Stimulated activated memory B cell treated with anti-CD40 and anti-IgM and Interleukin-4, amounts not matched to agents 10 μg/mL and 1 μg/mL and 100 μg/mL, for 72 hours (primary cell): ENCODE measurements around the gene BCAR3.

Experiments used
- ATAC-seq: fragments of 150-1000 bp; cut with Tn5 transposase; 2 replicates; pipeline ENCODE4 v1.10.0; 2021
- H3K27ac Mint-ChIP-seq: one replicate; pipeline ENCODE4 v1.8.0; 2022; ENCODE audit warnings: mild to moderate bottlenecking, mixed read lengths
- H3K27me3 Mint-ChIP-seq: one replicate; pipeline ENCODE4 v1.8.0; 2022; ENCODE audit warnings: mixed read lengths
- H3K36me3 Mint-ChIP-seq: one replicate; pipeline ENCODE4 v1.8.0; 2022; ENCODE audit warnings: mixed read lengths
- H3K4me1 Mint-ChIP-seq: one replicate; pipeline ENCODE4 v1.8.0; 2022; ENCODE audit warnings: mixed read lengths
- H3K4me3 Mint-ChIP-seq: one replicate; pipeline ENCODE4 v1.8.0; 2022; ENCODE audit warnings: mild to moderate bottlenecking, moderate library complexity, mixed read lengths
- H3K9me3 Mint-ChIP-seq: one replicate; pipeline ENCODE4 v1.8.0; 2022; ENCODE audit warnings: mixed read lengths

Gene BCAR3

DNA sequence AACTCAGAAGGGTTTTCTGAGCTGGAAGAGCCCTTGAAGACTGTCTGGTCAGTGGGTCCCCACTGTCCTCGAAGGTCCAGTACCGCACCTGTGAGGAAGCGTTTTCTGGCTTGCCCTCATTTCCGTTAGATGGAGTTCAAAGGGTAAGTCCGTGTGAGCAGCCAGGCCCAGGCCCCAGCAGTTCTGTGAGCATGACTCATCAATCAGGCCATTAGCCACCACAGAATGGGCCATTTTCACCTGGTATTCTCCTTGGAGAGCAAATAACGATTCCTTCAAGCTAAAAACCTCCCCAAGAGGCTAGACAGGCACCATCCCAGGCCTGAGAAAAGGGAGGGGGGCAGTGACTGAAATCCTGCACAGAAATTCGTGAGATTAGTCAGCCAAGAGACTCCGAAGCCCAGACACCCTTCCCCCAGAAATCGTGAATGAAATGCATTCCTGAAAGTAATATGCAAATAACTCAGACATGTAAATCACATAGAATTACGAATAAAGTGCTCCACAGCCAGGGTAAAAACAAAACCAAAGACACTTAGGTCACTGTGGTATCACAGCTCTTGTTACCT lies 66.0 kb downstream of the BCAR3 start:
- H3K9me3 Mint-ChIP-seq = no peaks in the 10 kb centered on the region
- no peaks in the 10 kb centered on the region for H3K27me3 Mint-ChIP-seq
- peak overlapping the region; percentile 52 for H3K4me3 Mint-ChIP-seq
- H3K4me1 Mint-ChIP-seq = peaks cover 86% of the 10 kb centered on the region
- H3K36me3 Mint-ChIP-seq = peaks cover 21% of the 10 kb centered on the region
- H3K27ac Mint-ChIP-seq = peak overlapping the region; percentile 94
- ATAC-seq = peak; percentile 86

DNA sequence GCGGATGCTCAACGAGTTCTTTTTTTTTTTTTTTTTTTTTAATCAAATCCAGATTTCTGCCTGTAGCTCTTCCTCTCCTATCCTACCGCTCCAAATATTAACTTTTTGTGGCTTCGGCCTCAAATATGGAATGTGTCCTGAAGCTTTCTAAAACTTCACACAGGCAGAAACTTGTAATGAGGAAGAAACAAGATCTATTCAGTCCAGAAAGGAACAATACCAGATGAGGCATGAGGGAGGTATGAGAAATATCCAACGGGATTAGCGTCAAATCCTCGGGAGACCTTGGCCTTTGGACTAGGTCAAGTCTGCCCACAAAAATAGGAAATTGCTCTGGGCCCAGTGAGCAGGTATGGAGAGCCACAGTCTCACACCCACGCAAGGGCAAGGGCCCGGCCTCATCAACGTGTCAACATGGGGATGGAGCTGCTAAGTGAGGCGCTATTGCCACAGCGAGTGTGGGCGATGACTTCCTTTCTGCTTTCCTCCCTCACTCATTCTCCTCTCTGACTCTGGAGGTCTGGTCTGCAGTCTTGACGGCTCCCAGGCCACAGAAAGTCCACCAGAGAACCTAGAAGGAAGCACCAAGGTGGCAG lies 66.6 kb downstream of the BCAR3 start:
- no peaks in the 10 kb centered on the region for H3K9me3 Mint-ChIP-seq
- H3K36me3 Mint-ChIP-seq = peaks cover 25% of the 10 kb centered on the region
- H3K4me3 Mint-ChIP-seq = peak overlapping the region; percentile 52
- peak; percentile 75 for ATAC-seq
- H3K27me3 Mint-ChIP-seq = no peaks in the 10 kb centered on the region
- H3K4me1 Mint-ChIP-seq = peaks cover 92% of the 10 kb centered on the region
- H3K27ac Mint-ChIP-seq = peak overlapping the region; percentile 94

DNA sequence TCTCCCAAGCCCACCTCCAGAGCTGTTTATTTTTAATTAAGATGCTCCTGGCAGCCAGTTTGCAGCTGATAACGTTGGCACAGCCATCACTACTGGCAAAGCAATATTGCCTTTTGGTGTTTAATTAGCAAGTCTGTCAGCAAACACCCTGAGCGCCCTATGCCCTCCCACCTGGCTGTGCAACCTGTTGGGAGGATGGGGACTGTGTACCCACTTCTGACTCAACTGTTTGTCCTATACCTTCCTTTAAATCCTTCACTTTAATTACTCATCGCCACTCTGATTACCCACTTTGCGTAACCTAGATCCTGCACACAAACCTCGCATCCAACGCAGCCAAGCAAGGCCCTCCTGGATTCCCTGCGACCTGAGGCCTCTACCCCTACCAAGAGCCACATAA lies 67.1 kb downstream of the BCAR3 start:
- peak overlapping the region; percentile 94 for H3K27ac Mint-ChIP-seq

DNA sequence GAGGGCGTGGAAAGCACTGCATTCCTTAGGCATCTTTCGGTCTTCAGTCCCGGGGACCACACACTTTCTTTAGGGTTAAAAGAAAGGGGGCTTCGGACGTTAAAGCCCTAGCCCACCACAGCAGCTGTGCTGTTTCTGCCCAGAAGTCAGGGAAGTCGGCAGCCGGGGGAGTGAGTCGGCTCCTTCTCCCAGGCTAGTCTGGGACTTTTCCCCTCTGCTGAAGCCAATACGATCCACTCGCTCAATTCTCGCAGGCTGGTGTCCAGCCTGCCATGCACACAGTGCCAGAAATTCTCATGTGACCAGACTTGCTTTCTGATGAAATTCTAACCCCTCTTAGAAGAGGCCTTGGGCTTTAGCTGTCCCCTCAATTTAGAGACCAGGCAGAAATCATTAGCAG lies 67.7 kb downstream of the BCAR3 start:
- no peak for ATAC-seq
- Mint-ChIP-seq H3K9me3 (no peaks in the 10 kb centered on the region), H3K27me3 (no peaks in the 10 kb centered on the region)

More for the DNA sequence above, 67.1 kb downstream of the BCAR3 start:
- H3K4me3 Mint-ChIP-seq = no peak overlapping the region
- peaks cover 93% of the 10 kb centered on the region for H3K4me1 Mint-ChIP-seq
- no peak for ATAC-seq
- H3K27me3 Mint-ChIP-seq = no peaks in the 10 kb centered on the region
- no peaks in the 10 kb centered on the region for H3K9me3 Mint-ChIP-seq
- H3K36me3 Mint-ChIP-seq = peaks cover 29% of the 10 kb centered on the region

DNA sequence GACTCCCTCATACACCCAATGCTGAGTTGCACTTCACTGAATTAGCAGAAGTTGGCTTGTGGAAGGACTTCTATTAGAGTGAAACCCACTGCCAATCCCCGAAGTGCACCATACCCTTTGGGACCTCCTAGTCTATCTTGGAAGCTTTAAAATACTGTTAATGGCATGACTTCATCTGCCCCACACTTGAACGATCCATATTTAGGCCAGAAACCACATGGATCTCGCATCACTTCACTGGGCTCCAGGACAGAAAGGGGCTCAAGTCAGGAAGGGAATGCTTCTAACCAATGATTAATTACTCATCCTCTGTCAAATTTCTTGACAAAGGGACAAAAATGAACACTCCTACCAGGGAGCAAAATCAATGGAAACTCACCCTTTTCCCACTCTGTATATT lies 69.1 kb downstream of the BCAR3 start:
- Mint-ChIP-seq H3K4me3 (no peak overlapping the region), H3K4me1 (peaks cover 96% of the 10 kb centered on the region), H3K27ac (peak overlapping the region; percentile 94), H3K36me3 (peaks cover 26% of the 10 kb centered on the region), H3K9me3 (no peaks in the 10 kb centered on the region), H3K27me3 (no peaks in the 10 kb centered on the region)
- ATAC-seq = no peak

More for the DNA sequence above, 67.7 kb downstream of the BCAR3 start:
- Mint-ChIP-seq H3K27ac (peak overlapping the region; percentile 94), H3K4me1 (peaks cover 95% of the 10 kb centered on the region), H3K36me3 (peaks cover 27% of the 10 kb centered on the region), H3K4me3 (no peak overlapping the region)

DNA sequence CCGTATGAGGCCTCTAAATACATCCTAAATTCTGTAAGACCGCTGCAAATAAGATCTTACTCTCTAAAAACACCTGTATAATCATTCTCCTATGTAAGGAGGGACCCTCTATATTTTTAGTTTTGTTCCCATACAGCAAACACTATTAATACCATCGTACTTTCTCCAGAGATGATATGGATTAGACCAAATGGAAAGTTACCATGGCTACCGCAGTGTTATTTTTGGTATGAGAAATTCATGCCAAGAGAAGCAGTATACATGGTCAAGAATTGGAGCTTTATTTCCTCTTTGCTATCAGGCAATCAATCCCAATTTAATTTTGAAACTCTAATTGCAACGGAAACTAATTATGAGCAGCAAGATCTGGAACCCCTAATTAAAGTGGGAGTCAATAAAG lies 70.0 kb downstream of the BCAR3 start:
- no peaks in the 10 kb centered on the region for H3K27me3 Mint-ChIP-seq
- no peak for ATAC-seq
- peaks cover 96% of the 10 kb centered on the region for H3K4me1 Mint-ChIP-seq
- no peak overlapping the region for H3K4me3 Mint-ChIP-seq
- H3K9me3 Mint-ChIP-seq = no peaks in the 10 kb centered on the region
- peaks cover 28% of the 10 kb centered on the region for H3K36me3 Mint-ChIP-seq
- H3K27ac Mint-ChIP-seq = peak overlapping the region; percentile 94

DNA sequence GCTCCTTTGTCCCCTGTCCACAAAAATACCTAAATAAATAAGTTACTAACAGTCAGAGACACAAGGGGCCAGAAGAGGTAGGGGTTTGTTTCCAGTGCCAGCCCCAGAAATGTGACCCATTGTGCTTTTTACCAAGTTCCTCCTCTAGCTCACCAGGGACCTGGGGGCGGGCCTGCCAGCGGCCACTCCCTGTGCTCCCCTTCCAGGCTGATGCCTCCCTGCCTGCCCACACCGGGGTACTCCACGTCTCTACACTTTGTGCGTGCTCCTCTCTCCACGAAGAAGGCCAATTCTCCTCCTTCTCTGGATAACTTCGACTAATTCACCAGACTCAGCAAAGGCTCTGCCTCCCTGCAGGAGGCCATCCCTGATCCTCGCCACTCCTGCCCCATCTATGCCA lies 72.1 kb downstream of the BCAR3 start:
- H3K36me3 Mint-ChIP-seq = peaks cover 43% of the 10 kb centered on the region
- H3K4me1 Mint-ChIP-seq = peaks cover 95% of the 10 kb centered on the region
- peak overlapping the region; percentile 94 for H3K27ac Mint-ChIP-seq
- H3K9me3 Mint-ChIP-seq = no peaks in the 10 kb centered on the region
- H3K27me3 Mint-ChIP-seq = no peaks in the 10 kb centered on the region
- peak overlapping the region; percentile 75 for H3K4me3 Mint-ChIP-seq
- no peak for ATAC-seq

DNA sequence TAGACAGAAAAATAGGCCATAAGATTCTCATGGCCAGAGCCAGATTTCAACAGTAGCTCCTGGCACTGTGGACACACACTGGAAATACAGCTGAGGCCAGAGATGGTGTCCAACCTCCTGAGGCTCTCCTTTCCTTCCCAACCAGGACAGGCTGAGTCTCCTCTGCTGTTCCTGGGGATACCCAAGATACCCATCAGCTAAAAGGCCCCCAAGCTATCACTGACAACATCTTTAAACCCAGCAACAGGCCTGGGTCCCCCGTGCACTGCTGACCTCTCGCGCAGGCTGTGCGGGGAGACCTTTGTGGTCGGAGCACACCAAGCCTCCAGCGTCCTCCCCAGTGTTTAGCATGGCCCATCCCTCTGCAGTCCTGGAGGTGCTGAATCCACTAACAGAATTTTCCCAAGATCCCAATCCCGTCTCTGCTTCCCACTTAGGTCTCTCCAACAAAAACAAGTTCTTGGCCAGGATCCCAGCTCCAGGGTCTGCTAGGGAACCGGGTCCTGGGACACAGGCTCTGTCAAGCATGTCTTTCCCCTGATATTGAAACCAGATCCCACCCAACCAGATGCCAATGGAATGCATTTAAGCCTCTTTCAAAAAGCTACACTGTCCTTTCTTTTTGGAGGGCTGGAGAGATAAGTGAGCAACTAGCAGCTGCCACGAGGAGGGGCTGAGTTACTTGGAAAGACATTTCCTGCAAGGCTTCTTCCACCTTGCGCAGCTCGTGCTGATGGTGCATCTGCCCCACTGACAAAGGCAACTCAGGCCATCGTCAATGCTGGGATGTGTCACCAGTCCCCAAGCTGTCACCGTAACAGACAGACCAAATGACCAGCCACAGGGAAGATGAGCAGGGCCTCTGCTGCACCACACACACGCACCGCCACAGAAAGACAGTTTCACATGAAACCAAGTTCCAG lies 73.2 kb downstream of the BCAR3 start:
- peak; percentile 71 for ATAC-seq
- peaks cover 84% of the 10 kb centered on the region for H3K4me1 Mint-ChIP-seq
- no peaks in the 10 kb centered on the region for H3K9me3 Mint-ChIP-seq
- peak overlapping the region; percentile 75 for H3K4me3 Mint-ChIP-seq
- no peaks in the 10 kb centered on the region for H3K27me3 Mint-ChIP-seq
- peak overlapping the region; percentile 94 for H3K27ac Mint-ChIP-seq
- H3K36me3 Mint-ChIP-seq = peaks cover 43% of the 10 kb centered on the region

DNA sequence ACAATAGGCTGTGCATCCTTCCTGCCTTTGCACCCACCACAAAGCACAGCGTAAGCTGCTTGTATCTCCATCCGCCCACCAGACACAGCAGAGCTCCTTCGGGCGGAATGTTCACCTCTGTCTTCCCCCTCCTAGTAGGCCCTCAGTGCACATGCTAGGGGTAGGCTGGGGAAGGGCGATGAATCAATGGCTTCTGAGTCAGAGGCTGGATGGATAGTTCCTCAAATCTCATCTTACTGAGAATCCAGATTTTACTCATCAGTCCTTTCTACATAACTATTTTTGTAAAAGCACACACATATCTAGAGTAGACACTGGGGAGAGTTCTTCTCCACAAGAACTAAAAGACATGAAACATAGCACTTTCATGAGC lies 73.8 kb downstream of the BCAR3 start:
- H3K4me3 Mint-ChIP-seq = peak overlapping the region; percentile 75
- peak; percentile 96 for ATAC-seq
- H3K27me3 Mint-ChIP-seq = no peaks in the 10 kb centered on the region
- H3K9me3 Mint-ChIP-seq = no peaks in the 10 kb centered on the region
- H3K27ac Mint-ChIP-seq = peak overlapping the region; percentile 94
- peaks cover 38% of the 10 kb centered on the region for H3K36me3 Mint-ChIP-seq
- peaks cover 77% of the 10 kb centered on the region for H3K4me1 Mint-ChIP-seq

DNA sequence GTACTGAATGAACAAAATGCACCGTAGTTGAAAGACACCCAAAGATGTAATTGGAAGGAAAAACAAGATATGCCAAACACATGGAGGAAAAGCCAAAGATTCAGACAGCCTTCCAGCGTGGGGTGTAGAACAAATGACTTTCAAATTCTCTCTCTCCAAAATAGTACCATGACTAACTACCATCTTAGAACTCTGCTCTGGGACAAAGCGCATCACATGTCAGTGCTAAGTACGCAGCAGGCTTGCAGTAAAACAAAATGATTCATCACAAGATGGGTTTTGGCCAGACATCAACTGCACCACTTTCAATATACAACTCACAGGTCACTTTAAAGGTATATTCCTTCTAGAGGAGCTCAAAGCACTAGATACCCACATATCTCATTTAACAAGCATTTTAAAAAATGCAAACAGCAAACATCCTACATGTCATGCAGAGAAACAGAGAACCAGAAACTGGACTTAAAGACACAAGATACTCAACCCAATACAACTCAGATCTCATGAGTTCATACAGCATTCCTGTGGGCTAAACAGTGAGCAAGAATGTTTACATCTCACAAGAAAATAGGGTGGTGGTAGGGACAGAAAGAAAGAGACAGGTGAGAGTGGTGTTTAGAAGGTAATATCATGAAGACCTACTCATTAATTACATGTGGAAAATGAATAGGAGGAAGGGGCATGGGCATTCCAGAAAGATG lies 75.7 kb downstream of the BCAR3 start:
- H3K27me3 Mint-ChIP-seq = no peaks in the 10 kb centered on the region
- no peaks in the 10 kb centered on the region for H3K9me3 Mint-ChIP-seq
- peaks cover 52% of the 10 kb centered on the region for H3K36me3 Mint-ChIP-seq
- peak overlapping the region; percentile 94 for H3K27ac Mint-ChIP-seq
- no peak for ATAC-seq
- no peak overlapping the region for H3K4me3 Mint-ChIP-seq
- H3K4me1 Mint-ChIP-seq = peaks cover 63% of the 10 kb centered on the region

DNA sequence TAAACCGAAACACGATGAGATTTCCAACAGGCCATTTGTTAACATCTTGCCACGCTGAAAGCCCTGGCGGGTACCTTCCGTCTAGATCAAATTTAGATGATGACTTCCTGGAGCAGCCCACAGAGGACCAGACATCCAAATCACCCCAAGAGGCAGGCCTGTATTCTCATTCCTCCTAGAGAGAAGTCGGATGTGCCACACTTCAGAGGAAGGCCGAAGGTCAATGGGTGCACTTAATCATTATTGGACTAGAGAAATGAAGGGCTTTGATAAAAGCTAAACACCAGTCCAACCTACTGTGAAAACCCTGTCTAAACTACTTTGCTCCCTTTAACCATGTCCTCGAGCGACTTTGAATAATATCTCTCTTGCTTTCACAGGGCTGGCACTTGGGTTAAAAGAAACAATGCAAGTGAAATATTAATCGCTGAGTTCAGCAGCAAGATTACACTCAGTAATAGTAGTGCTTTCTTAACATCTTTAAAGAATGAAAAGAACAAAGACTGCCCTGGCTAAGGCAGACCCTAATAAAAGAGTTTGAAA lies 76.5 kb downstream of the BCAR3 start:
- Mint-ChIP-seq H3K4me1 (peaks cover 54% of the 10 kb centered on the region), H3K4me3 (no peak overlapping the region), H3K9me3 (no peaks in the 10 kb centered on the region), H3K36me3 (peaks cover 49% of the 10 kb centered on the region), H3K27me3 (no peaks in the 10 kb centered on the region), H3K27ac (peak overlapping the region; percentile 94)
- ATAC-seq = no peak

DNA sequence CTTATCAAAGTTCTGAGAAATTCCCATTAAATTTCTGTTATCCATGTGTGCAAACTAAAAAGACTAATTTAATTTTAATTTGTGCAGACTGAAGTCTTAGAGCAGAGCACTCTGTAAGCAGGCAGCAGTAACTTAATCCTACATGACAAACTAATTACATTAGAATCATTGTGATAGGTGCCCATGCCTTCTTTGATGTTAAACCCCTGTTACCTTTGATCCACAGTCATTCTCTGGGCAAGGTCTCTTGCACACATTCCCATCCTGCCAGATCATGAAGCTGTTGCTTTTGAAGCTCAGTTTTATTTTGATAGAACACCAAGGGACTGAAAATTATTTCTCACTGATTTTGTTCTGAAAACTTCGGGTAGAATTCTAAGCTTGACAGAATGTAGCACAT lies 77.2 kb downstream of the BCAR3 start:
- Mint-ChIP-seq H3K9me3 (no peaks in the 10 kb centered on the region), H3K27ac (peak overlapping the region; percentile 94), H3K27me3 (no peaks in the 10 kb centered on the region), H3K36me3 (peaks cover 48% of the 10 kb centered on the region), H3K4me3 (no peak overlapping the region), H3K4me1 (peaks cover 47% of the 10 kb centered on the region)
- ATAC-seq = no peak

DNA sequence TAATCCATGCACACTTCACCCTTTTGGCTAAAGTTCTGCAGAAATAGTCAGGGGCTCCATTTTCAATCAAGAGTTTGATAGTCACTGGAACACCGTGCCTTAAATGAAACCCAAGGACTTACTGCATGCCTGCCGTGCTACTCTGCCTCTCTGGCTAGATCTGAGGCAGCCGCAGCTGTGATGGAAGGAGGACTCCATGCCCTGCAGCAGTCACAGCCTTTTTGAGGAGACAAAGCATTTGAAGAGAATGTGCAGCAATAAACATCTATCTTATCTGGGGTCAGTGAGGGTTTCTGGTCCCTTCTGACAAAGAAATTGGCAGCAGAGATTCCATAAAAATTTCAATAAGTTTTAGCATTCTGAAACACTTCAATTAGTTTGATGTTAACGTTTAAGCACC lies 78.0 kb downstream of the BCAR3 start:
- no peak for ATAC-seq
- Mint-ChIP-seq H3K4me1 (peaks cover 39% of the 10 kb centered on the region), H3K36me3 (peaks cover 50% of the 10 kb centered on the region), H3K27ac (no peak overlapping the region), H3K9me3 (no peaks in the 10 kb centered on the region), H3K27me3 (no peaks in the 10 kb centered on the region), H3K4me3 (no peak overlapping the region)

DNA sequence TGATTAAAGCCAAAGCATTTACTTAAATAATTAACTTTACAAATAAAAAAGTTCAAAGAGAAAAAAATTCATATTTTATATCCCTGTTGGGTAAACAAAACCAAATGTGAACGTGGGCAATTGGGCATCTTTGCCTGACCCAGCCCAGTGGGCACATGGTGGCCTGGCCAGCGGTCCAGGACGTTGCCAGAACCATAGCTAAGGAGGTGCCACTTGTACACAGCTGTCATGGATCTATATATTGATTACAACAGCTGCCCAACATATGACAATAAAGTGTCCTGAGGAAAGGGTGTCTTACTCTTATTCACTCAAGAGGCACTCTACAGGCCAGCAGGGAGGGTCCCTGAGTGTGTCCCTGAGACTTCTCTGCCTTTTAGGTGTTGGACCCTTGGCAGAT lies 78.5 kb downstream of the BCAR3 start:
- Mint-ChIP-seq H3K36me3 (peaks cover 50% of the 10 kb centered on the region), H3K9me3 (no peaks in the 10 kb centered on the region), H3K27ac (no peak overlapping the region), H3K4me3 (no peak overlapping the region), H3K4me1 (peaks cover 34% of the 10 kb centered on the region), H3K27me3 (no peaks in the 10 kb centered on the region)
- ATAC-seq = no peak

DNA sequence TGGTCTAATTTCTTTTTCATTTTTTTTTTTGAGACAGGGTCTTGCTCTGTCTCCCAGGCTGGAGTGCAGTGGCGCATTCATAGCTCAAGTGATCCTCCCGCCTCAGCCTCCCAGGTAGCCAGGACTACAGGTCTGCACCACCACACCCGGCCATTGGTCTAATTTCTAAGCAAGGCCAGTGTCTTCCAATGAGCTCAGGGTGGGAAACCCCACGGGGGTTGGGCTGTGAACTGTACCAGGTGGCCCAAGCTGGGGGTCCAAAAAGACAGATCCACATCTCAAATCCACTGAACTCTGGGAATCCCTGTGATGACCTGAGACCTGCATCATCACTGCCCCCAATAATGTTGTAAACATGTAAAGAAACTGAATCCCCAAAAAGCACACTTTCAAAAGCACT lies 79.5 kb downstream of the BCAR3 start:
- no peaks in the 10 kb centered on the region for H3K27me3 Mint-ChIP-seq
- no peak overlapping the region for H3K4me3 Mint-ChIP-seq
- no peaks in the 10 kb centered on the region for H3K9me3 Mint-ChIP-seq
- ATAC-seq = no peak
- H3K36me3 Mint-ChIP-seq = peaks cover 59% of the 10 kb centered on the region
- no peak overlapping the region for H3K27ac Mint-ChIP-seq
- peaks cover 24% of the 10 kb centered on the region for H3K4me1 Mint-ChIP-seq
